GM18861 (cell line): ENCODE results near the gene DMRT3.
A peak's percentile ranks its signal among the peaks of the same experiment; 100 is the strongest.
"Not testable (repeated sequence)": the region's sequence is repeated elsewhere in the genome, so short reads cannot be mapped to it uniquely, and the experiment has no call there.

Source experiments
- ATAC-seq: cut with Tn5 transposase; IDR thresholded peaks from one replicate; pipeline ENCODE4 v1.9.1; 2021; ENCODE audit not compliant: unreplicated experiment

DMRT3 gene

DNA sequence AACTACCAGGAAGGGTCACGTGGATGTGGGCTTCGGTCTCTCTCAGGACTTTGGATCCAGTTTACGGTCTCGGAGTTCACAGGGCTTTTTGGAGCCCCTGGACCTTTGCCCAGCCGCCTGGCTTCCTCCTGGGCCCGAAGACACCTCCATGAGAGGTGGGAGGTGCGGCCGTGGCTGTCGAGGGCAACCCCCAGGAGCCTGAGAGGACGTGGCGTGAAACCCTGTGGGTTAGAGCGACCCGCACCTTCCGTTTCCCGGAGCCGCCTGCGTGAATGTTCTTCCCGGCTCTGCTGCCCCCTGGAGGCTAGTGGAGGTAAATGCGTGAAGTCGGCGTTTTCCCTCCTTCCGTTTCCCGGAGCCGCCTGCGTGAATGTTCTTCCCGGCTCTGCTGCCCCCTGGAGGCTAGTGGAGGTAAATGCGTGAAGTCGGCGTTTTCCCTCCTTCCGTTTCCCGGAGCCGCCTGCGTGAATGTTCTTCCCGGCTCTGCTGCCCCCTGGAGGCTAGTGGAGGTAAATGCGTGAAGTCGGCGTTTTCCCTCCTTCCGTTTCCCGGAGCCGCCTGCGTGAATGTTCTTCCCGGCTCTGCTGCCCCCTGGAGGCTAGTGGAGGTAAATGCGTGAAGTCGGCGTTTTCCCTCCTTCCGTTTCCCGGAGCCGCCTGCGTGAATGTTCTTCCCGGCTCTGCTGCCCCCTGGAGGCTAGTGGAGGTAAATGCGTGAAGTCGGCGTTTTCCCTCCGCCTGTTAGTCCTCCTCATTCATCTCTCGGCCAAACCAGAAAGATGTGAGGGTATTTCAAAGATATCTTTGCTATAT is 22.1 kb downstream of the DMRT3 start:
- not testable (repeated sequence) for ATAC-seq

DNA sequence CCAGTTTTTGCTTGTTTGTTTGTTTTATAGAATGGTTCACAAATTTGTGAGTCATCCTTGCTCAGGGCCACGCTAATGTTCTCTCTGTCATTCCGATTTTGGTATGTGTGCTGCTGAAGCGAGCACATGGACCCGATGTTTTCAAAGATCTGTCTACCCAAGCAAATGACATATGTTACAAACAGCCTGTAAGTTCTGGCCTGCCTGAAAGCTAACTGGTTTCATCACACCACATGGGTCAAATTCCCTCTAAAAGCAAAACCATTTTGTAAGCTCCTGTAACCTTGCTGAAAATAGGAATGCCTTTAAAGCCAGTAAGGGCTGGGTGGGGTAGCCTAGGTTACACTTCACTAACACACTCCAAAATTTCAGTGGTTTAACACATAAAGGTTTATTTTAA is 25.4 kb downstream of the DMRT3 start:
- ATAC-seq: no peak

DNA sequence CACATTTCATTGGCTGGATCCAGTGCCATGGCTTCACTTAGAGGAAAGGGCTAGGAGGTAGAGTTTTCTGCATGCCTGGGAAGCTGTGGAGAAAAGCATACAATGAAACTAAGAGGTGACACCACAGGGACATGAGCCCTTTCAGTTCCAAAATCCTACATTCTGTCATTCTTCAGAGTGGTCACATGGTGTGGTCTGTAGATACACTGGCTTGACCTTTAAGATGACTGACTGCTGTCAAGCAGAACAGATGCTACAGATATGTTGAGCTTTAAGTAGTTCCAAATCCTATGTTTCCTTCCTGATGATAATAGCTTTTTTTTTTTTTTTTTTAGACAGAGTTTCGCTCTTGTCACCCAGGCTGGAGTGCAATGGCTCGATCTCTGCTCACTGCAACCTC is 26.2 kb downstream of the DMRT3 start:
- no peak for ATAC-seq

DNA sequence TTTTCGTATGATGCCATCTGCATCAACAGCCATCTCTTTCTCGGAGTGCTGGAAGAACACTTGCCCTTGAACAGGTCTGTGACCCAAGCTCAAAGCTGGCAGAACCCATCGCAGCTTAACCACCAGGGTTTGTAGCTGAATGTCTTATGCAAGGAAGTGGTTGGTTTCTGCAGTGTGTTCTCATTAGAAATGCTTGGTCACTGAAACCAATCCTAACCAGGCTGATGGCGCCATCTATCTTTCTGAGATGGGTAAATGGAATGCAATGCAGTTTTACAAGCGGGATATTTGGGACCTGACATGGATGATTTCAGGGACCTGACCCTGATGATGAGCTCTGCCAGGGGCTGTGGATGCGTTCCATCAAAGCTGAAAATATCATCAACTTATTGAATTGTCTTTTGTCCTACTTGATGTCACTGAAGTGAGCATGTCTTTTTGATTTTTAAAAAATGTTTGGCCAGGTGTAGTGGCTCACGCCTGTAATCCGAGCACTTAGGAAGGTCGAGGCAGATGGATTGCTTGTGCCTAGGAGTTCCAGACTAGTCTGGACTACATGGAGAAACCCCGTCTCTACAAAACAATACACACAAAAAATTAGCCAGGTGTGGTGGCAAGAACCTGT is 28.7 kb downstream of the DMRT3 start:
- peak; percentile 71 for ATAC-seq

DNA sequence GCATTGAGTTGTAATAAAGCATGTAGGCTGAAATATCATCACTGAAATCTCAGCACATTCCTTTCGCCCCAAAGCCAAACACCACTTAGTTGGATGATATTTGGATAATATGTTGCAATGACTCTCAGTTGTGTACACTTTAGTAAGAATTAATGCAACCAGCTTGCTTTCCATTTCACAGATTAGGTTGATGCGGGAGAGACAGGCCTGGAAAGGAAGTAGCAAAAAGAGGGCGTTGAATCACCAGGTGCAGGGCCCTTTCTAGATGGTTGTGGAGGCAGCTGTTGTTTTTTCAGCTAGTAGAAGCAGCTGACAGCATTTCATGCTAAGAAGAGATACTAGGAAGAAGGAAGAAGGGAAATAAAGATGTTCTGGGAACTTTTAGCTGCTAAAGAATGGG is 30.9 kb downstream of the DMRT3 start:
- ATAC-seq: no peak

DNA sequence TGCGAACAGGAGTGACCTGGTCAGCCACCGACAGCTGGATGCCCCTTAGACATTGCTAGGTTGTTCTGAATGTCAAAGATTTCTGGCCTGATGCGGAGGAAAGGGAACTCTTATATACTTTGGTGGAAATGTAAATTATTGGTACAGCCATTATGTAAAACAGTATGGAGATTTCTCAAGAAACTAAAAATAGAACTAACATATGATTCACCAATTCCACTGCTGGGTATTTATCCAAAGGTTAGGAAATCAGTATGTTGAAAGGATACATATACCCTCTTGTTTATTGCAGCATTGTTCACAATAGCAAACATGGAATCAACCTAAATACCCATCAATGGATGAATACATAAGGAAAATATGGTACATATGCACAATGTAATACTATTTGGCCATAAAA is 31.8 kb downstream of the DMRT3 start:
- no peak for ATAC-seq

DNA sequence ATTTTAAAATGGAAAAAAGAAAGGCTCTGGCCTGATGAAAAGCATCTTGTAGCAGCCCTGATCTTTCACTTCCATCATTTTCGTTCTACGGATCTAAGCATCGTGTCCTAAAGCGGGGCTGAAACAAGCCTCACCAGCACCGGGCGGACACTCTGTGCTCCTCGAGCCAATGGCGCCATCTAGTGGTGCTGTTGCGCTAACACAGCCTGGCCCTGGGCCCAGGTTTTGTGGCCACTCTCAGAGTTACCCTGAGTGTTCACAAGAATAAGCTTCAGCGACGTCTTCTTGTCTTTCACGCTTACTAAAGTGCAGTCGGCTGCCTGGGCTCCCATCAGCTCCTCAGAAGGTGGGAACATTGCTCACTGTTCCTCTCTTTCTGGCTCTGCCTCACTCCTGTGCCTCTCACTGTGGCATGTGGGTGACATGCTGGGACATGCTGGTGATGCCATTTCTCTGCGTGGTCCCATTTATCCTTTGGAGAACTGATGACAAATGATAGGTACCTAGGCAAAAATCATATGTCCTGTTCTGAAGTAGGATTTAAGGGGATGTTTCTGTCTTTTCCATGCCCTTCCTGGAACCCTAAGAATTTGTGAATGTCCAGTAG is 32.7 kb downstream of the DMRT3 start:
- peak; percentile 88 for ATAC-seq

DNA sequence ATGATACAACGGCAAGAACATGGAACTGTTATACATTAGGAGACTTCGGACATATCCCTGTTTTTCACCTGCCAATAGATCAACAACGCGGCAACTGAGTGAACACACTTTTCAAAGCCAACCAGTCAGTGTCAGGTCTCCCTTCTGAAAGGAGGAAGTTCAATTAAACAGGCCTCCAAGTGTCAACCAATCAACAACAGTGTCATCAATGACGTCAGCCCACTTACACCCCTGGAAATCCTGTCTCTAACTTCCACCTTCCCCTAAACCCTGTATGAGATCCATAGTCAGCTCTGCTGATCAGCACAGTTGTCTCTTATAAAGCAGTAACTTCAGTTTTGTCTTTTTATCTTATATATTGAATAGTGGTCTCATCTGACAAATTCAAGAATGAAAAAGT is 36.6 kb downstream of the DMRT3 start:
- ATAC-seq: no peak

DNA sequence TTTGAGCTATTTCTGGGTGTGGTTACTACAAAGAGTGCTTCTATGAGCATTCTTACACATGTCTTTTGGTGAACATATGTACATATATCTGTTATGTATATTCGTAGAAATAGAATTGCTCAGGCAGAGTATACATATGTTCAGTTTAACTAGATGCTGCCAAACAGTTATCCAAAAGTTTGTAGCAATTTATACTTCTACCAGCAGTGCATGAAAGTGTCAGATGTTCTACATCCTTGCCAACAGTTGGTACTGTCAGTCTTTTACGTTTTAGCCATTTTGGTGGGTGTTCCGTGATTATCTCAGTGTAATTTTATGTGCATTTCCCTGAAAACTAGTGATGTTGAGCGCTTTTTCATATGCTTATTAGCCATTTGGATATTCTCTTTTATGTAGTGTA is 37.8 kb downstream of the DMRT3 start:
- no peak for ATAC-seq

DNA sequence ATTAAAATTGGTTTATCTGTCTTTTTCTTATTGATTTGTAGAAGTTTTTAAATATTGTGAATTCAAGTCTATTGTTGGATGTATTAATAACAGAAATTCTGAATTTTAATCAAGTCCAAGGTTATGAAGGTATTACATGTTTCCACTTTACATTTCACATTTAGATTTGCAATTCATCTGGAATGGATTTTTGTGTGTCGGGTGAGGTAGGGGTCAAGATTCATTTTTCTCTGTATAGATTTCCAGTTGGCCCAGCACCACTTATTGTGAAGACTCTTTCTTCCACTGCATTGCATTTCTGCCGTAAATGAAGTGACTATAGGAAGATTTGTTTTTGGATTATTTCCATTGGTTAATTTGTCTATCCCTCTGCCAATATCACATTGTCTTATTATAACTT is 38.2 kb downstream of the DMRT3 start:
- ATAC-seq: no peak

DNA sequence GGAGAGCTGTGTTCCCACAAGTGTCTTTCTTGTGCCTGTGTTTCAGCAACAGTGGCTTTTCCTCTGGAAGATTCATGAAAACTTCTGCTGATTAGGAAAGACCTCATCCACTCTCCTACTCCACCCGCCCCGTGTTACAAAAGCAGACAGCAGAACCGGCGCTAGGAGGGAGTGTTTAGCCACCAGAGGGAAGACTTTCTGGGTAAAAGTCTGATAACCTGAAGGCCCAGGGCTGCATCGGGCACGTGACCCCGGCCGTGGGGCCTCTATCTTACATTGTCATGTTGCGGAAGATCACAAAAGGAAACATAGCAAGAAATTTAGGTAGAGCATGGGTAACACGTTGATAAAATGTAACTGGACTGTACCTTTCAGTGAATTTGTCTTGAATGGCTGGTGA is 41.7 kb downstream of the DMRT3 start:
- ATAC-seq: no peak

DNA sequence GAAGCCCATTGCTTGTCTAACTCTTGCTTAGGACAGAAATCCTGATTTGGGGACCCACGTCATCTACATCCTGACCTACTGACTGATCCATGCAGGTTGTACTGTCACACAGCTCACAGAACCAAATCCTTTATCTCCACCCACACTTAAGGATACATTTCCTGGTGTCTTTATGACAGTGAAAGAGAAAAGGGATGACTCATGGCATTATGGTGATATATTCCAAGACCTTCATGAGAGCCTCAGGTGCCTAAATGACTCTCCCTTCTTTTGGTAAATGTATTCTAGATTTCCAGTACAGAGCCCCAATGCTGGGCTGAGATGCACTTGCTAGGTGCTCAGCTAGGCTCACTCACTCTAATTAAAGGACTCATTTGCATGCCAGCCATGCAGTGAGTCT is 47.7 kb downstream of the DMRT3 start:
- no peak for ATAC-seq

DNA sequence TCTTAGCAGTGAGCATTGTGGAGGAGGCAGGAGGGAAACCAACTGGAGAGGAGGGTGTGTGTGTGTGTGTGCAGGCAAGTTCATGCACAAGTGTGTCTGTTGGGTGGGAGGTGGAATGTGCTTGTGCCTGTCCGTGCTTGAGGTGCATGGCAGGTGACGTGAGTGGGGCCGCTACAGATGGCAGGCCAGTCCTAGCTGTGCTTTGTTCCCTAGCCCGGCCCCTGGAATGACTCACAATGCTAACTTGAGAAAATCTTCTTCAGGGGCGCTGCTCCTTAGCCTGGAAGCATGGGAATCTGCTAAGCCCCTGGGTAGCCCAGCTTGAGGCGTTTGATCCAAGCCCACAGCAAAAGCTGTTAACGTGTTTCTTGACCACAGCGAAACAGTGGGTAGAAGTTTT is 48.7 kb downstream of the DMRT3 start:
- no peak for ATAC-seq

DNA sequence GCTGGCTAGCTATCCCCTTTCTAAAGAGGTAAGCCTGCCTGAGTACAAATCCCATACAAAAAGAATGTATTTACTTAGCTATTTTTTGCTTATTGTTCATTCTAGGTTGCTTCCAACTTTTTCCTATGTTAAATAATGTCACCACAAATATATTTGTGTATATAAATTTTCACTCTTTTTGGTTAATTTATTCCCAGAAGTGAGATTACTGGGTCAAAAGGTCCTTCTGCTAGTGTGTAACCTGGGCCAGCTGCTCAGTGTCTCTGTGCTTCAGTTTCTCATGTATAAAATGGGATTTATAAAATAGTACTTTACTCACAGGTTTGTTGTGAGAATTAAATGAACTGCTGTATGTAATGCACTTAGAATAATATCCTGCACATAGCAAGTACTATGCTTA is 49.8 kb downstream of the DMRT3 start:
- no peak for ATAC-seq

DNA sequence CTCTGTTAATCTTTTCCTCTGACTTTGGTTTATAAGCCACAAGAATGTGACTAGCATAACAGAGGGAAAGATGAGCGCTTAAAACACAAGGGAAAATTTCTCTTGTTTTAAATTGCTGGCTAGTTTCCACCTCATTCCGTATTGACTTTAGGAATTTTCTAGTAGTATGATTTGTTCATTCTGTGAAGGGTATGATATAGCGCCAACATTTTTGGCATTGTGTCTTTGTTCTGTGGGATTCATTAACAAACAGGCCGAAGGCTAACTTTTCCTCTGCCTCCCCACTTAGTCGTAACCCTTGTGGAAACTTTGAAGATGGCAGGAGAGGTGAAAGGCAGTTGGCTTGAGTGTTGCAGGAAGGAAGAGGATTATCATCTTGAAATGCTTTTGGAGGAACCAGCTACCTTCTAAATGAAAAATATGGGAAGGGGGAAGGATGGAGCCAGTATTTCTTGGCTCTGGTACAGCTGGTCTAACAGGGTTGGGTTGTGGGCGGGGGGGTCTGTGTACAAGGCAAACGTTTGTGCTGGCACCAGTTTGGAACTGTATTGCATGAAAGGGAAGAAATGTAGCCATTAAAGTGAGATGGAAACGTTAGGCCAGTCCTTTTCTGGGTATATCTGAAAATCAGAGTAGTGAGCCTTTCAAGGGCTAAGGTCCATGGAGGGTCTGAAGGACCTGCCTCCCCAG is 52.2 kb downstream of the DMRT3 start:
- ATAC-seq: no peak

DNA sequence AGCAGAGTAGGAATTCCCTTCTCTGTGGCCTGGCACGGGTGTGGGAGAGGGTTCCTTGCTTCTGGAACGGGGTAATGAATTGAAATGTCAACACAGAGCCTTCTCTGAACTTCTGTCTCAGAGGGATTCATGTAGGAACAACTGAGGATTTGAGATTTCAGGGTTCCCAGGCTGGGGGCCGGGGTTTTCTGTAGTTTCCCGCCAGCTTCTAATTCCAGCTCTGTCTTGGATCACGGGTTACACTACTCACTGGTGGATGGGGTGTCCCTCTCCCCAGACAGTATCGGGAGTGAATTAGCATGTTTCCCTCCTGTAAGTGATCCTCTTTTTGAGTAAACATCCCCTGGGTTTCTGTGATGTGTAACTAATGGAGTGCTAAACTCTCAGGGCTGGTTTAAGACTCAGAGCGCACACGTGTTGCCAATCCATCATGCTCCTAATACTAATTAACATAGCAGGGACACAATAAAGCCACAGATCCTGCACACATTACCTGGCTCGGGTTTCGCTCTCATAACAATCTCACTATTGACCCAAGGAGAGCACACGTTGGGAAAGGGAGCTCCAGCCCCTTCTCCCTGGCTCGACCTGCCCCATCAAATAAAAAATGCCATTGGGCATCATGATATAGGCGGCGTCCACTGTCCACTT is 55.6 kb downstream of the DMRT3 start:
- no peak for ATAC-seq

DNA sequence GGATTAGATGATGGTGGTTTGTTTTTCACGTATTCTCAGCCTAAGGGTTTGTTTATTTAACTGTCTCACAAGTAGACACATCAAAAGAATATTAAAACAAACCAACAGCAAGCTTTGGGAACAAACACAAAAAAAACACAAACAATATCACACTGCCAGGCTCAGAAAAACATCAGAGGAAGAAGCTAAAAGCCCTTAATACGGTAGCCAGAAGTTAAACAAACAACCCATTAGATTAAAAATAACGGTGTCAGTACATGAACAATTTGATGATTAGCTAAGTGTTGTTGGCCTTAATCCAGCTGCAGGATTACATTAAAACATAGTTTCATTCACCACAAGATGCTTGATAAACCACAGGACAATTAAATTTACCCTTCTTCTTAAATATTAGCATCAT is 57.8 kb downstream of the DMRT3 start:
- no peak for ATAC-seq

DNA sequence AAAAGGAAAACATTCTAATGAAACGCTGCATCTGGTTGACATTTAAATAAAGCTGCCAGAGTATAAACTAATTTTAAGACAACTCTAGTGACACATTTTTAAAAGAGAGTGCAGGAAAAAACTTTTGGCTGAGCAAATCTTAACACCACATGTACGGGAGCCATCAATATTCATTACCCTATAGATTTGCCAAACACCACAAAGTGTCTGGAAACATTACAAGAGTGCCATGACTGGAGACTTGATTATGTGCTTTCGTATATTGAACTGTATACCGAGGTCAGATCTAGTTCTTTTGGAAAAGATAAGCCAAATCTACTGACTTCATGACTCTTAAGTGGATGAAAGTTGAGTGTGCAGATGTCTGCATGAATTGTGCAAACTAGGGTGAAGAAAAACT is 63.1 kb downstream of the DMRT3 start:
- no peak for ATAC-seq
